Measurements from ENCODE around the gene CDC42EP3.

CDC42EP3 gene

GRCh38 chr2:37633845-37634244 is 37.6 kb downstream of the CDC42EP3 start:
- no peak for DNase-seq

GRCh38 chr2:37633234-37633633 is 38.2 kb downstream of the CDC42EP3 start:
- no peak for DNase-seq

- no peak for DNase-seq
These were observed 39.1 kb downstream of the CDC42EP3 start for GRCh38 chr2:37632310-37632709.

- no peak for DNase-seq
These were observed 39.7 kb downstream of the CDC42EP3 start for GRCh38 chr2:37631698-37632097.

- DNase-seq = no peak
These were observed 40.1 kb downstream of the CDC42EP3 start for GRCh38 chr2:37631292-37631691.

- no peak for DNase-seq
These were observed 40.7 kb downstream of the CDC42EP3 start for GRCh38 chr2:37630776-37631175.

GRCh38 chr2:37630301-37630700 is 41.1 kb downstream of the CDC42EP3 start:
- DNase-seq = no peak

GRCh38 chr2:37629529-37629928 is 41.9 kb downstream of the CDC42EP3 start:
- no peak for DNase-seq

- DNase-seq = no peak
These were observed 43.7 kb downstream of the CDC42EP3 start for GRCh38 chr2:37627710-37628109.

- DNase-seq = no peak
These were observed 45.5 kb downstream of the CDC42EP3 start for GRCh38 chr2:37625796-37626571.

- DNase-seq = no peak
These were observed 46.3 kb downstream of the CDC42EP3 start for GRCh38 chr2:37625156-37625555.

- DNase-seq = no peak
These were observed 47.2 kb downstream of the CDC42EP3 start for GRCh38 chr2:37623971-37624900.

GRCh38 chr2:37623406-37623805 is 48.0 kb downstream of the CDC42EP3 start:
- DNase-seq = no peak

GRCh38 chr2:37622450-37623100 is 48.9 kb downstream of the CDC42EP3 start:
- no peak for DNase-seq

GRCh38 chr2:37621199-37621598 is 50.2 kb downstream of the CDC42EP3 start:
- no peak for DNase-seq

- DNase-seq = no peak
These were observed 51.5 kb downstream of the CDC42EP3 start for GRCh38 chr2:37619959-37620300.

- no peak for DNase-seq
These were observed 52.0 kb downstream of the CDC42EP3 start for GRCh38 chr2:37619230-37619958.

GRCh38 chr2:37618326-37618725 is 53.1 kb downstream of the CDC42EP3 start:
- DNase-seq = no peak

GRCh38 chr2:37617119-37617892 is 54.1 kb downstream of the CDC42EP3 start:
- DNase-seq = no peak

- DNase-seq = no peak
These were observed 54.8 kb downstream of the CDC42EP3 start for GRCh38 chr2:37616677-37617005.

GRCh38 chr2:37615804-37616676 is 55.4 kb downstream of the CDC42EP3 start:
- DNase-seq = no peak
